Non-pigmented ciliary epithelial cell (primary cell): ENCODE results near the gene RASAL1.

Experiments
- DNase-seq: peaks from one replicate; pipeline ENCODE4 v3.0.0-alpha.2; 2010; ENCODE audit warnings: low read depth

Gene RASAL1

GRCh38 chr12:113093409-113094101 is 42.0 kb downstream of the RASAL1 start:
- DNase-seq, result no peak

- DNase-seq, result no peak
Observed at GRCh38 chr12:113092607-113093408, 42.8 kb downstream of the RASAL1 start.

GRCh38 chr12:113091506-113091905 is 44.1 kb downstream of the RASAL1 start:
- DNase-seq, result no peak

GRCh38 chr12:113090740-113091139 is 44.8 kb downstream of the RASAL1 start:
- DNase-seq, result no peak

- no peak for DNase-seq
Observed at GRCh38 chr12:113089839-113090238, 45.7 kb downstream of the RASAL1 start.

GRCh38 chr12:113088971-113089756 is 46.4 kb downstream of the RASAL1 start:
- DNase-seq, result no peak

GRCh38 chr12:113088037-113088436 is 47.5 kb downstream of the RASAL1 start:
- DNase-seq, result no peak

- DNase-seq, result no peak
Observed at GRCh38 chr12:113087193-113087592, 48.4 kb downstream of the RASAL1 start.

GRCh38 chr12:113086249-113087164 is 49.1 kb downstream of the RASAL1 start:
- no peak for DNase-seq

GRCh38 chr12:113083863-113084435 is 51.6 kb downstream of the RASAL1 start:
- no peak for DNase-seq

GRCh38 chr12:113082486-113083148 is 52.9 kb downstream of the RASAL1 start:
- DNase-seq, result no peak

GRCh38 chr12:113081873-113082272 is 53.7 kb downstream of the RASAL1 start:
- DNase-seq, result no peak

GRCh38 chr12:113077859-113078255 is 57.7 kb downstream of the RASAL1 start:
- no peak for DNase-seq

- DNase-seq, result no peak
Observed at GRCh38 chr12:113077057-113077858, 58.3 kb downstream of the RASAL1 start.

GRCh38 chr12:113075137-113075683 is 60.4 kb downstream of the RASAL1 start:
- DNase-seq, result no peak

- no peak for DNase-seq
Observed at GRCh38 chr12:113073586-113073985, 62.0 kb downstream of the RASAL1 start.

GRCh38 chr12:113072136-113072535 is 63.4 kb downstream of the RASAL1 start:
- no peak for DNase-seq

- no peak for DNase-seq
Observed at GRCh38 chr12:113071135-113072112, 64.1 kb downstream of the RASAL1 start.
